Fibroblast of the conjunctiva (primary cell): ENCODE data around the gene MYF5.

Experiments
- DNase-seq: peaks from one replicate; pipeline ENCODE4 v3.0.0-alpha.2; 2010; ENCODE audit warnings: low read depth

The MYF5 gene

GRCh38 chr12:80766210-80766609, 49.5 kb downstream of the MYF5 start:
- DNase-seq: no peak

DNA sequence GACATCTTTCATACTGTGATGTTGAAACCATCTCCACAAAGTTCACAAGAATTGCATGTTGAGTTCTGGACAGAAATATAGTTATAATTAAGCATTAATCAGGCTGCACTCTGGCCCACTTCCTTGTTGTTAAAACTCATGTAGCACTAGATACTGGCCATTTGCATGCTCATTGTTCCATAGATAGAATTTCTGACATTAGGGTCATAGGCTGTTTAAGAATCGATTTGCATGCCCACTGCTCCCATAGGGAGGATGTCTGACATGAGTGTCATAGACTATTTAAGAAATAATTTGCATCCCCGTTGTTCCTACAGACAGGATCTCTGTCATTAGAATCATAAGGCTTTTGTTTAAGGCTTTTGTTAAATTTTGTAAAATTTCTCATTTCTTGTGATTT, 50.2 kb downstream of the MYF5 start:
- no peak for DNase-seq
